Right renal pelvis (tissue), 4 donors: Measurements from ENCODE around the gene SCD5. TPM values are rescaled to one million over a fixed set of nuclear protein-coding genes. Genes with fewer than 3 reads are reported as not detected.

Source experiments
- DNase-seq, 4 donors: peaks; one replicate each; pipeline ENCODE4 v3.0.0-alpha.2; 2013; ENCODE audit warnings: low read depth in 4 of 4, low spot score in 3 of 4, missing footprints in 1 of 4
- polyA plus RNA-seq, 4 donors: library from polyadenylated mRNA; unstranded; fragments of 120-200 nt; gene quantifications; one replicate each; pipeline ENCODE4 v1.2.1, GENCODE V29; 2013; ENCODE audit not compliant: insufficient read length in 4 of 4

Gene SCD5
- polyA plus RNA-seq, 4 donors = 34.5 to 58.7 (median 45.7) TPM

DNA sequence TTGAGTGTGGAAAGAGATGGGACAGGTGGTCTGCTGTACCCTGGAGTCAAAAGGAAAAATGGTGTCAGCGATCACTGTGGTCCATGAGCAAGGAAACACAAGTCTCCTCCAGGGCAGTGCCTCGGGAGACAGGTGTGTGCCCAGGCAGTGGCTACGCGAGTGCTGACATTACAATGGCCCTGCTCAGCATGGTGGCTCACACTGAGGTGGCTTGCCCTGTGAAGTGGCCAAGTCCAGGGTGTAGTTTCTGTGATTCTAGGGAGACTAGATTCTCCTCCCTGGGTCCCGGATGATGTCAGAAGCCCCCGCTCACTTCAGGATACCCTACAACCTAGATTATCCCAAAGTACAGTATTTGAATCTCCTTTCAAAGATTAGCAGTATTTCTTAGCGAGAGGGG, 192.0 kb downstream of the SCD5 start:
- DNase-seq = no peak

DNA sequence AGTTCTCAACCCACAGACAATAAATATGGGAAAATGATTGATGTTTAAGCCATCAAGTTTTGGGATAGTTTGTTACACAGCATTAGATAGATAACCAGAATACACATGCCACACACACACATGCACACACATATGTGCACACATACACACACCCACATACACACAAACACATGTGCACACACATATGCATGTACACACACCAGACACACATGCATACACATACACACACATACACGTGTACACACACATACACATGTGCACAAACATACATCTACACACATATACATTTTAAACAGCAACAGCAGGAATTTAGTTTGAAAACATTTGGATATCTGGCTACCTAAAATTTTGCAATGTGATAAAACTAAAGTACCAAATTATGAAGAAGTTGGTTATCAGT, 194.1 kb downstream of the SCD5 start:
- DNase-seq = no peak

GRCh38 chr4:82601242-82602015, 197.2 kb downstream of the SCD5 start:
- no peak for DNase-seq

DNA sequence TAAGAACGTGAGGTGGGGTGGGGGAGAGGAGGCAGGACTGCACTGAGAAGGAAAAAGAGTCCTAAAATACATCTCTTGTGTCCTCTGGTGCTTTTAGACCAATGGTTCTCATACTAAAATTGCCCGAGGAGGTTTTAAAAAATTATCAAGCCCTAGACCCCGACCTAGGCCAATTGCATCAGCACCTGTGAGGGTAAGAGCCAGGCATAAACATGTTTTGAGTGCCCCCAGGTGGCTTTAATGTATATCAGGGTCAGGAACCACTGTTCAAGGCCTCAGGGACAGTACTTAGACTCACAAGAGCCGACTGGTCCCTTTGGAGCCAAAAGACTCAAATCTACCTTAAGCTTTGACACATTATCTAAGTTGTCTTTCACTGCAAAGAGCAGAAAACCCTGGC, 199.3 kb downstream of the SCD5 start:
- no peak for DNase-seq

DNA sequence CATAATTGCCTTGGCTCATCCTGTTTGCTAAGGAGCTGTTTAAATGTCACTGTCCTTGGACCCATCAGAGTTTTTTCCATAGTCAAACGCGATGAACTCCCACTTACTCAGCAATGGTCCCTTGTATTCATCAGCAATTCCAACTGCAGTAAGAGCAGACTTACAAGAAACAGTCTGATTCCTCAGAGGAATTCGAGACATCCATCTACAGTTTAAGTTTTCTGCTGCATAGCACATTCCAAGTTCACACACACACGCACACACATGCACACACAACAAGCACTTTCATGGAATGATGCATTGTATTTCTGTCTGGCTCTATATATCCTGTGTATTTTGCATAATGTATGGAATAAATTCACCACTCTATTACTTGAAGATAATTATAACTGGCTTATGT, 204.1 kb downstream of the SCD5 start:
- DNase-seq = no peak

- no peak for DNase-seq
Measured at GRCh38 chr4:82593411-82593810, 205.2 kb downstream of the SCD5 start.

DNA sequence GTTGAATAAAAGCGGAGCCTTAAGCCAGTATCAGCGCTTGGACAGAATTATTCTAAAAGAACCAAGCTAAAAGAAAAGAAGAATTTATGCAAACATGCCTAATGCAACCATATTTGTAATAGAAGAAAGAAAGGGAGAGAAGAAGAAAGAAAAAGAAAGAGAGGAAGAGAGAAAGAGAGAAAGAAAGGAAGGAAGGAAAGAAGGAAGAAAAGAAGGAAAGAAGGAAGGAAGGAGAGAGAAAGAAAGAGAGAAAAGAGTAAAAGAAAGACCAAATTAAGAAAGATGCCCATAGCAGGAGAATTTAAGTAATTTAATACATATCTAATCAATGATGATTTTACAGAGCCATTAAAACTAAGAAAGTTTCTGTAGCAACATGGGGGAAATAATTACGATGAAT, 206.0 kb downstream of the SCD5 start:
- DNase-seq = no peak

DNA sequence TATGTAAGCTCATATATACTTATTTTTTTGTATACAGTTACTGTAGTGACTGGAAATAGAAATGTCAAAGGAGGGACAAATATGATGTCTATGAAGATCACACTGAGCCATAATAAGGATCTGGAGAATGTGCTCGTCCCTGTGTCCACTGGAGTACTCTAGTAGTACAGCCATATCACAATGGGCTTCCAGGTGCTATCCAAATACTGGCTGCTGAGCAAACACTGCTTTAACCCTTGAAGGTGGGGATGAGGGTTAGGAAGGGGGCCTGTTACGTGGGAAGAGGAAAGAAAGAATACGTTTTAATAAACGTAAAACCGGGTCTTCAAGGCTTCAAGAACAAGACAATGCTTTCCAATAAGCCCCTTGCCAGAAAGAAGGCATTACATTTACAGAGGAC, 207.0 kb downstream of the SCD5 start:
- no peak for DNase-seq

GRCh38 chr4:82589756-82590155, 208.8 kb downstream of the SCD5 start:
- DNase-seq = no peak

- no peak for DNase-seq
Measured at GRCh38 chr4:82588771-82589270, 209.8 kb downstream of the SCD5 start.

DNA sequence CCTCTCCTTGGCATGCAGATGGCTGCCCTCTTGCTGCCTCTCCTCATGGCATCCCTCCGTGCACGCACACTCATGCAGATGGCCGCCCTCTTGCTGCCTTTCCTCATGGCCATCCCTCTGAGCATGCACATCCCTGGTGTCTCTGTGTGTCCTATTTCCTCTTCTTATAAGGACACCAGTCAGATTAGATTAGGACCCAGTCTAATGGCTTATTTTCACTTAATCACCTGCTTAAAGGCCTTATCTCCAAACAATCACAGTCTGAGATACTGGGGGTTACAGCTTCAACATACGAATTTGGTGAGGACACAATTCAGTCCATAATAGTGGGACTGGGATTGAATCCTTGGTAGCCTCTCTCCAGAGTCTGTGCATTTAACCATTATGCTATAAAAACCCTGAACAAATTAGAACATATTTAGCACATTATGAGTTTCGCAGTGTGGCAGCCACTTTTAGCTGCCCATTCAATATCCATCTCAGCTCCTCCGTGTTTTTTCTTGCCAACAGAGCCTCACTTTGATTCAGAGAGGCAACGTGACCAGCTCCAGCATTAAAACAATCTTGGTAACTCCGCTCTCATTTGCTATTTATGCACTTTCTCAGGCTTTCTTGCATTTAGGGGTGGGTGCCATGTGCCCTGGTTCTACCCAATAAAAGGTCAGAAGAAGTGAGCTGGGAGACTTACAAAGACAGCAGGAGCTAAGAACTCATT, 210.6 kb downstream of the SCD5 start:
- DNase-seq = no peak

GRCh38 chr4:82585690-82586435, 212.7 kb downstream of the SCD5 start:
- no peak for DNase-seq

DNA sequence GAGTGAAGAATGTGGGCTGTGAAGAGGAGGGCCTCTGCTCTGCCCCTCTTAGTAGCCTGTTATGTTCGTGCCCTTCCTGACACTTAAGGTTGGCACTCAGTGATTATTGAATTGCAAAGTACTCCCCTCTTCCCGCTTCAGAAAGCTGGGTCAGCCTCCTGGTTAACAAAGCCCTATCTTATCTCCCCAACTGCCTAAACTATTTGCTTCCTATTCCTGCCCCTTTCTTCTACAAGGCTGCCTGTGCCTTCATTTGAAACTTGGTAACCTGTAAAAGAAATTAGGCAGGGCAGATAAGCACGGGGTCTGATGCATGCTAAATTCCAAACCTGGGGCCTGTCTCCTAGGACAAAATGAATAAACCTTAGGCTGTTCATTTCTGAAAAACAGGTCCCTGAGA, 213.7 kb downstream of the SCD5 start:
- no peak for DNase-seq

DNA sequence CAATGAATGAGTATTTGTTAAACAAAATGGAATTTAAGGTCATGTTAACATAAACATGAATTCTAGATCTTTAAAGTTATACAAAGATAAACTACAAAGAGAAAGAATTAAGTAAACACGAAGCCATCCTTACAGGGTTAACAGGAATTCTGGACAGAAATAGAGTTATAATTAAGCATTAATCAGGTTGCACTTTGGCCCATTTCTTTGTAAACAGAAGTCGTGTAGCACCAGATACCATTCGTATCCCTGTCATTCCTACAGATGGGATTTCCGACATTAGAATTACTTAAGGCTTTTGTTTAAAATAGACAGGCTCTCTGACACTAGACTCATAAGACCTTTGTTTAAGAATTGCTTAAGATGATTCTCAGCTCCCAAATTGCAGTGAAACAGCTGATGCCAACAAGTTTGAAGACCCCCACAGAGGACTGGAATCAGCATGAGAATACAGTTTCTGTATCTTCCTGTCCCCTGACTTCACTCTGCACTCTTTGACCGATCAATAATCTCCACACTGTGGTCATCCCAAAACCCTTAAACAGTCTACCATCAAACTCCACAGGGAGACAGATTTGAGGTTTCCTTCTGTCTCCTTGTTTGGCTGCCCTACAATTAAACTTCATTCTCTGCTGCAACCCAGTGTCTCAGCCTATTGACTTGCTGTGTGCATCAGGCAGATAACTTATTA, 214.6 kb downstream of the SCD5 start:
- DNase-seq = no peak

- no peak for DNase-seq
Measured at GRCh38 chr4:82579932-82580331, 218.7 kb downstream of the SCD5 start.

Other genes starting within 250 kb of the SCD5 start
- 10 to 100 TPM; 25.3 to 30.1 (median 28.2) TPM for gene TMEM150C, start 236.8 kb downstream of the SCD5 start, polyA plus RNA-seq
- 100 to 1,000 TPM; 215 to 265 (median 252) TPM for gene SEC31A, start 92.4 kb upstream of the SCD5 start, polyA plus RNA-seq
- gene THAP9, start 101.9 kb upstream of the SCD5 start, polyA plus RNA-seq = 10 to 100 TPM in 3 of 4 donors, 1 to 10 TPM in 1; 9.5 to 11.6 (median 10.8) TPM
- gene LIN54, start 212.0 kb upstream of the SCD5 start, polyA plus RNA-seq = 10 to 100 TPM; 13.7 to 17.8 (median 16.3) TPM
- gene COPS4, start 236.4 kb upstream of the SCD5 start, polyA plus RNA-seq = 10 to 100 TPM; 74.3 to 89.7 (median 85.7) TPM